H1 (cell line): ENCODE measurements around the gene DISP3. TPM values are rescaled to one million over a fixed set of nuclear protein-coding genes. Genes with fewer than 3 reads are reported as not detected.

ENCODE experiments used
- CTCF ChIA-PET: fragments of 300-600 bp; sonication (Branson Sonifier 250); formaldehyde crosslinking; loops from one replicate; lab custom pipeline; 2021; ENCODE audit not compliant: partially characterized antibody; lab: Charles Lee
- POLR2A ChIA-PET: fragments of 300-600 bp; sonication (Branson Sonifier 250); formaldehyde crosslinking; loops from one replicate; lab custom pipeline; 2021; ENCODE audit warnings: inconsistent platforms; ENCODE audit not compliant: partially characterized antibody; lab: Charles Lee
- DNase-seq, 2 experiments: peaks; one replicate each; pipeline versions ENCODE4 v3.0.0 to v3.0.0-alpha.2; 2010 to 2022; ENCODE audit warnings: low spot score in 2 of 2, low read depth in 1 of 2, mixed read lengths in 1 of 2
- FAIRE-seq: peaks from 2 replicates; lab custom pipeline; 2011; peaks lifted over from hg19 to GRCh38; lab: Jason Lieb, UNC
- H2AFZ ChIP-seq: 2 replicates; pipeline ENCODE4 v1.8.1; 2012; ENCODE audit warnings: low read length, inconsistent platforms
- H2AK5ac ChIP-seq: 2 replicates; pipeline ENCODE4 v1.6.1; 2013; ENCODE audit warnings: low read depth, low read length
- H2BK120ac ChIP-seq: replicated peaks from 2 replicates; pipeline ENCODE3; 2013; ENCODE audit warnings: low read depth, low read length, inconsistent platforms
- H2BK12ac ChIP-seq: 2 replicates; pipeline ENCODE4 v1.6.1; 2013; ENCODE audit warnings: low read depth, low read length
- H2BK15ac ChIP-seq: 2 replicates; pipeline ENCODE4 v1.6.1; 2013; ENCODE audit warnings: low read length
- H2BK20ac ChIP-seq: 2 replicates; pipeline ENCODE4 v1.6.1; 2013; ENCODE audit warnings: low read length
- H2BK5ac ChIP-seq: 2 replicates; pipeline ENCODE4 v1.6.1; 2013; ENCODE audit warnings: low read depth, low read length
- H3K14ac ChIP-seq: 2 replicates; pipeline ENCODE4 v1.6.1; 2013; ENCODE audit warnings: inconsistent platforms; ENCODE audit not compliant: insufficient read length
- H3K18ac ChIP-seq: 2 replicates; pipeline ENCODE4 v1.6.1; 2013; ENCODE audit warnings: low read length; ENCODE audit errors: extremely low read depth
- H3K23ac ChIP-seq: 2 replicates; pipeline ENCODE4 v1.6.1; 2013; ENCODE audit warnings: inconsistent platforms; ENCODE audit not compliant: insufficient read length
- H3K23me2 ChIP-seq: 2 replicates; pipeline ENCODE4 v1.6.1; 2013; ENCODE audit warnings: low read depth, low read length
- H3K27ac ChIP-seq: 2 replicates; pipeline ENCODE4 v1.6.1; 2011; ENCODE audit warnings: low read depth, low read length, inconsistent platforms
- H3K27me3 ChIP-seq, 4 experiments: replicated peaks in 1 of 4; 1 replicate in 1 of 4; 2 replicates in 3 of 4; pipeline versions ENCODE4 v1.6.1 to v1.8.1; 2011 to 2013; ENCODE audit warnings: low read length in 3 of 4, mild to moderate bottlenecking in 3 of 4, inconsistent platforms in 2 of 4, mixed read lengths in 2 of 4, moderate library complexity in 1 of 4; ENCODE audit not compliant: control insufficient read depth in 3 of 4, insufficient read depth in 3 of 4; ENCODE audit errors: extremely low read depth in 1 of 4
- H3K36me3 ChIP-seq, 4 experiments: 2 replicates each; pipeline versions ENCODE4 v1.6.1 to v1.8.1; 2011 to 2013; ENCODE audit warnings: mild to moderate bottlenecking in 4 of 4, low read length in 3 of 4, moderate library complexity in 2 of 4, control low read depth in 1 of 4, inconsistent platforms in 1 of 4; ENCODE audit not compliant: insufficient read depth in 4 of 4, control insufficient read depth in 2 of 4
- H3K4ac ChIP-seq: replicated peaks from 2 replicates; pipeline ENCODE3; 2013; ENCODE audit warnings: low read length, low read depth, mixed read lengths, inconsistent platforms; ENCODE audit not compliant: insufficient read length
- H3K4me1 ChIP-seq, 4 experiments: replicated peaks in 1 of 4; 1 replicate in 1 of 4; 2 replicates in 3 of 4; pipeline versions ENCODE4 v1.6.1 to v1.8.1; 2011 to 2013; ENCODE audit warnings: low read length in 3 of 4, inconsistent platforms in 2 of 4, mixed read lengths in 1 of 4; ENCODE audit not compliant: insufficient read depth in 4 of 4, control insufficient read depth in 3 of 4
- H3K4me2 ChIP-seq, 2 experiments: 2 replicates each; pipeline versions ENCODE4 v1.6.1 to v1.8.1; 2011 to 2013; ENCODE audit warnings: low read depth in 2 of 2, low read length in 2 of 2, control low read depth in 1 of 2, inconsistent platforms in 1 of 2, mild to moderate bottlenecking in 1 of 2; ENCODE audit not compliant: insufficient read depth in 1 of 2
- H3K4me3 ChIP-seq, 4 experiments: fragments of 200-600, 300-600 bp in 1 of 4; sonication (generic), shearing (Covaris generic), sonication (Bioruptor Twin) in 1 of 4; 2 replicates each; pipeline versions ENCODE4 v1.5.1 to v1.8.1; 2011 to 2016; ENCODE audit warnings: low read length in 4 of 4, low read depth in 3 of 4, control low read depth in 2 of 4, inconsistent platforms in 2 of 4, mild to moderate bottlenecking in 2 of 4, mixed read lengths in 1 of 4, moderate library complexity in 1 of 4; ENCODE audit not compliant: insufficient read depth in 2 of 4; ENCODE audit errors: extremely low read depth in 1 of 4
- H3K56ac ChIP-seq: replicated peaks from 2 replicates; pipeline ENCODE3; 2013; ENCODE audit warnings: low read depth, mild to moderate bottlenecking, mixed read lengths, low read length, inconsistent platforms; ENCODE audit not compliant: insufficient read length
- H3K79me1 ChIP-seq: 2 replicates; pipeline ENCODE4 v1.6.1; 2013; ENCODE audit warnings: low read depth, low read length, control low read depth
- H3K79me2 ChIP-seq, 2 experiments: 2 replicates each; pipeline versions ENCODE4 v1.6.1 to v1.8.1; 2012 to 2013; ENCODE audit warnings: low read length in 2 of 2, mild to moderate bottlenecking in 2 of 2, inconsistent platforms in 1 of 2; ENCODE audit not compliant: insufficient read depth in 2 of 2, control insufficient read depth in 1 of 2
- H3K9ac ChIP-seq, 4 experiments: replicated peaks in 1 of 4; 1 replicate in 1 of 4; 2 replicates in 3 of 4; pipeline versions ENCODE4 v1.6.1 to v1.8.1; 2011 to 2013; ENCODE audit warnings: low read depth in 3 of 4, low read length in 3 of 4, control low read depth in 2 of 4, mild to moderate bottlenecking in 2 of 4, moderate library complexity in 2 of 4, inconsistent platforms in 1 of 4; ENCODE audit errors: extremely low read depth in 1 of 4
- H3K9me3 ChIP-seq, 2 experiments: 2 replicates each; pipeline versions ENCODE4 v1.6.1 to v1.8.1; 2012 to 2013; ENCODE audit warnings: mild to moderate bottlenecking in 2 of 2, moderate library complexity in 2 of 2, control low read depth in 1 of 2, inconsistent platforms in 1 of 2, low read depth in 1 of 2, low read length in 1 of 2, mixed read lengths in 1 of 2; ENCODE audit not compliant: insufficient read depth in 2 of 2
- H4K20me1 ChIP-seq, 2 experiments: replicated peaks in 1 of 2; 2 replicates each; pipeline versions ENCODE3 to v1.8.1; 2011 to 2013; ENCODE audit warnings: inconsistent platforms in 2 of 2, low read length in 2 of 2, mild to moderate bottlenecking in 1 of 2; ENCODE audit not compliant: insufficient read depth in 2 of 2, control insufficient read depth in 1 of 2
- H4K5ac ChIP-seq: 2 replicates; pipeline ENCODE4 v1.6.1; 2013; ENCODE audit warnings: low read length, low read depth, mixed read lengths, inconsistent platforms; ENCODE audit not compliant: insufficient read length
- H4K8ac ChIP-seq: 2 replicates; pipeline ENCODE4 v1.8.0; 2013; ENCODE audit warnings: mild to moderate bottlenecking, moderate library complexity, low read length, inconsistent platforms; ENCODE audit not compliant: insufficient read depth; ENCODE audit errors: extremely low read depth
- H4K91ac ChIP-seq: replicated peaks from 2 replicates; pipeline ENCODE3; 2013; ENCODE audit warnings: low read length, mixed read lengths, inconsistent platforms; ENCODE audit not compliant: insufficient read length
- BACH1 ChIP-seq: IDR thresholded peaks from 2 replicates; pipeline ENCODE4 v1.6.1; 2012; ENCODE audit warnings: low read length, improper control_type of control experiment
- FOSL1 ChIP-seq: IDR thresholded peaks from 2 replicates; pipeline ENCODE4 v1.6.1; 2011; ENCODE audit warnings: mild to moderate bottlenecking, low read depth, low read length, moderate library complexity; ENCODE audit not compliant: insufficient read depth
- WGBS, 2 experiments: shearing (Covaris generic) in 1 of 2; methylation state at CpG; one replicate each; pipeline versions ENCODE4 v1.1.6 to v1.1.7; 2013 to 2015; ENCODE audit warnings: low lambda C conversion rate in 2 of 2, mixed read lengths in 2 of 2, inconsistent platforms in 1 of 2, low coverage in 1 of 2, missing lambda C conversion rate in 1 of 2; ENCODE audit not compliant: insufficient replicate concordance in 2 of 2, insufficient coverage in 1 of 2, insufficient read length in 1 of 2; ENCODE audit errors: extremely low coverage in 1 of 2, missing lambda C conversion rate in 1 of 2; 5-methylcytosine and 5-hydroxymethylcytosine counted together
- polyA plus RNA-seq, 7 experiments: library from polyadenylated mRNA; depleted of rRNA in 3 of 7; stranded (reverse) in 5 of 7; unstranded in 2 of 7; fragments of >200 nt in 5 of 7; fragments of 200-250 nt in 2 of 7; gene quantifications; 1 replicate in 5 of 7; 2 replicates in 1 of 7; 4 replicates in 1 of 7; pipeline versions ENCODE4 v1.2.1 to v1.2.3, GENCODE V29; 2011 to 2013; ENCODE audit warnings: missing spikeins in 2 of 7, mixed read lengths in 2 of 7
- total RNA-seq: library from RNA; stranded (reverse); fragmentation: NEBNext Ultra II Directional; extraction: Animal tissue kit (Norgen Biotek cat#: 25700); gene quantifications from 2 replicates; pipeline ENCODE4 v1.2.1, GENCODE V29; 2021

The DISP3 gene
- total and polyA plus RNA-seq, 2 of the 8 experiments (the other 6 are each of a cell fraction or from before 2014, with no cell fraction given), result 3.4 to 4.6 TPM

DNA sequence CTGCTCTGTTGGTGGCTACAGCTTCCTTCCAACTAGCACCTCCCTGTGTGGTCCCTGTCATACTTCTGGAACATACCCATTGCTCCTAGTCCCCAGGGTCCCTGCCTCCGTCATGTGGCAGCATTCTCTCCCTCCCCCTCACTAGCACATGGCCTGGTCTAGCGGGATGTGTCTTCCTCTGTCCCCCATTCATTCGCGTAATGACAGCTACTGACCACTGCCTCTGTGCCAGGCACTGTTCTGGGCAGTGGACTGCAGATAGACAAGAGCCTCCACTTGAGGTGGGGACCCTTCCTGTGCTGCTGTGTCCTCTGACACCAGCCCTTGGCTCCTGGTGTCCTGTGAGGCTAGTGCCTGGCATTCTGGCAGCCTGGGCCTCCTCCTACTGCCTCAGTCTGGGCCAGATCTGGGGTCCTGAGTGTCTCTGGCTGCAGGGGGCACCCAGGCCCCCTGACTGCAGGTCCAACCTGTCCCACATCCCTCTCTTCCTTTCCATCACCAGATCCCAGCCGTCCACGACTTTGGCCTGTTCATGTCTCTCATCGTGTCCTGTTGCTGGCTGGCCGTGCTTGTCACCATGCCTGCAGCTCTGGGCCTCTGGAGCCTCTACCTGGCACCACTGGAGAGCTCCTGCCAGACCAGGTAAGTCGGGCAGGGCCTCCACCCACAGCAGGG, 38.1 kb downstream of the DISP3 start:
- POLR2A ChIA-PET, result interaction anchor here (0.6 kb wide), 1 partner anchor 178 kb away, joined by 3 read pairs; no protein-coding TSS in a partner anchor
- no peak overlapping the region for H3K4me2 ChIP-seq
- no peak overlapping the region for H2BK20ac ChIP-seq
- H2BK120ac ChIP-seq, result no peak overlapping the region
- no peak for TF ChIP-seq FOSL1
- no peak for TF ChIP-seq BACH1
- FAIRE-seq (no peak), DNase-seq (no peak)
- H3K79me1 ChIP-seq, result no peaks in the 10 kb centered on the region
- no peak overlapping the region for H2BK15ac ChIP-seq
- H3K23ac ChIP-seq, result no peak overlapping the region
- WGBS, 2 experiments, result 86% methylated on average over 8 of the region's 9 CpGs; no CpG with 5 or more reads in 1 of the 2 experiments
- no peak overlapping the region for H3K14ac ChIP-seq
- H3K23me2 ChIP-seq, result no peaks in the 10 kb centered on the region; the same call in 1 of the 2 replicates
- H2AFZ ChIP-seq, result no peak overlapping the region
- H2AK5ac ChIP-seq, result no peak overlapping the region
- no peak overlapping the region for H3K56ac ChIP-seq
- no peak overlapping the region for H3K9ac ChIP-seq
- no peak overlapping the region for H3K18ac ChIP-seq
- no peaks in the 10 kb centered on the region; a peak in 1 of 8 replicates for H3K36me3 ChIP-seq
- no peak overlapping the region for H3K4ac ChIP-seq
- no peaks in the 10 kb centered on the region for H3K27me3 ChIP-seq
- no peak overlapping the region for H2BK5ac ChIP-seq
- no peaks in the 10 kb centered on the region for H4K20me1 ChIP-seq
- H4K5ac ChIP-seq, result no peak overlapping the region
- H4K91ac ChIP-seq, result no peak overlapping the region
- H3K9me3 ChIP-seq, result no peaks in the 10 kb centered on the region
- CTCF ChIA-PET, result interaction anchor here (0.6 to 1.8 kb wide), 3 partner anchors 13 to 54 kb away, joined by 3 to 4 read pairs (median 4); no protein-coding TSS in a partner anchor
- no peak overlapping the region; the same call in 1 of the 2 replicates for H4K8ac ChIP-seq
- H3K4me3 ChIP-seq, result no peak overlapping the region
- no peaks in the 10 kb centered on the region for H3K79me2 ChIP-seq
- peaks cover 0 to 1% (median 0%) of the 10 kb centered on the region in 4 experiments; a peak in 1 of 7 replicates for H3K4me1 ChIP-seq
- no peak overlapping the region for H2BK12ac ChIP-seq
- no peak overlapping the region for H3K27ac ChIP-seq
